Activated CD8-positive, alpha-beta memory T cell treated with anti-CD3 and anti-CD28 coated beads, Interleukin-2, amount 50 U/mL, for 1 hour (primary cell): ENCODE measurements around the gene PRRX2.
"Not testable (repeated sequence)": the region's sequence is repeated elsewhere in the genome, so short reads cannot be mapped to it uniquely, and the experiment has no call there.

ENCODE experiments used
- DNase-seq: peaks from one replicate; pipeline ENCODE4 v3.0.0-alpha.2; 2020; ENCODE audit errors: extremely low read depth

PRRX2 gene

GRCh38 chr9:129654554-129655040 lies 10.8 kb upstream of the PRRX2 start:
- DNase-seq, result no peak

GRCh38 chr9:129655154-129655553 lies 10.3 kb upstream of the PRRX2 start:
- no peak for DNase-seq

- DNase-seq, result no peak
Measured at GRCh38 chr9:129655696-129656095, 9.8 kb upstream of the PRRX2 start.

DNA sequence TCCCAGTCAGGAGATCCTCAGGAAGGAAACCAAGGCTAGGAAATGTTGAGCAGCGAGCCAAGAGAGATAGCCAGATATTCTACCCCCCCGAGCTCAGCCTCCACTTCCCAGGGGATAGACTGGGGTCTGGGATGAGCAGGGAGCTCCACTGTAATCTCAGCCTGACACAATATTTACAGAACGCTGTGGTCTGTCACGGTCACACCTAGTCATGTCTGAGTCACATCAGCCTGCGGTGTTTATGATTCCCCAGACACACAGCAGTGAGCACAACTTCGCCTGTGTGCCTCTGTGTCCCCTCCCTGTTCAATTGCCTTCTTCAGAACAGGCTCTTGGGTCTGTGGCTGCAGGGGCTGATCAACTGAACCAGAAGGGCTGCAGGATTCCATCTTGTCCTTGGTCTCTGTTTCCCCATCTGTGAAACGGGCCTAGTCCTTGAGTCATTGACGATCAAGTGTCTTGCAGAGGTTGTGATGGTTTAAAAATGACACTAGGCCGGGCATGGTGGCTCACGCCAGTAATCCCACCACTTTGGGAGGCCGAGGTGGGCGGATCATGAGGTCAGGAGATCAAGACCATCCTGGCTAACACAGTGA lies 8.6 kb upstream of the PRRX2 start:
- DNase-seq, result no peak

DNA sequence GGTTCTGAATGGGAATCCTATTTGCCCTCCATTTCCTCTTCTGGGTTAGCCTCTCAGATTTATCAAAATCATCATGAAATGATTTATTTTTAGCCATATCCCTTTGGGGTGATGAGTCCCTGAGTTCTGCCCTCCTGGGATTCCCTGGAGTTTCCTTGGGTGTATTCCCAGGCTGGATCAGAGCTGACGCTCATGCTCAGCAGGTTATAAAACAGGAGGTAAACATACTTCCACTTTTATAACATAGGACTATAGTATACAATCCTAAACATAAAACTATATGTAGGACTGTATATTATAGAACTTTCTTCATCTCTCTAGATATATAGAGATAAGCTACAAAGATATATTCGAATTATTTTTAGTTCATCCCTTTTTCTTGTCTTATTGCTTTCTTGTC lies 4.4 kb upstream of the PRRX2 start:
- no peak for DNase-seq

DNA sequence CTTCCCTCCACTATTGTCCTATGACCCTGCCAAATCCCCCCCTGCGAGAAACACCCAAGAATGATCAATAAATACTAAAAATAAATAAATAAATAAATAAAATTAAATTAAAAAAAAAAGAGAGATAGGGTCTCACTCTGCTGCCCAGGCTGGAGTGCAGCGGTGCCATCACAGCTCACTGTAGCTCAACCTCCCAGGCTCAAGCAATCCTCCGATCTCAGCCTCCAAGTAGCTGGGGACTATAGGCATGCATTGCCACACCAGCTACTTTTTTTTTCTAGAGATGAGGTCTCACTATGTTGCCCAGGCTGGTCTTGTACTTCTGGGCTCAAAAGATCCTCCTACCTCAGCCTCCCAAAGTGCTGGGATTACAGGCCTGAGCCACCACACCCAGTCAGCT lies 3.2 kb upstream of the PRRX2 start:
- DNase-seq, result not testable (repeated sequence)

GRCh38 chr9:129664746-129665388 lies 580 bp upstream of the PRRX2 start:
- DNase-seq, result no peak

DNA sequence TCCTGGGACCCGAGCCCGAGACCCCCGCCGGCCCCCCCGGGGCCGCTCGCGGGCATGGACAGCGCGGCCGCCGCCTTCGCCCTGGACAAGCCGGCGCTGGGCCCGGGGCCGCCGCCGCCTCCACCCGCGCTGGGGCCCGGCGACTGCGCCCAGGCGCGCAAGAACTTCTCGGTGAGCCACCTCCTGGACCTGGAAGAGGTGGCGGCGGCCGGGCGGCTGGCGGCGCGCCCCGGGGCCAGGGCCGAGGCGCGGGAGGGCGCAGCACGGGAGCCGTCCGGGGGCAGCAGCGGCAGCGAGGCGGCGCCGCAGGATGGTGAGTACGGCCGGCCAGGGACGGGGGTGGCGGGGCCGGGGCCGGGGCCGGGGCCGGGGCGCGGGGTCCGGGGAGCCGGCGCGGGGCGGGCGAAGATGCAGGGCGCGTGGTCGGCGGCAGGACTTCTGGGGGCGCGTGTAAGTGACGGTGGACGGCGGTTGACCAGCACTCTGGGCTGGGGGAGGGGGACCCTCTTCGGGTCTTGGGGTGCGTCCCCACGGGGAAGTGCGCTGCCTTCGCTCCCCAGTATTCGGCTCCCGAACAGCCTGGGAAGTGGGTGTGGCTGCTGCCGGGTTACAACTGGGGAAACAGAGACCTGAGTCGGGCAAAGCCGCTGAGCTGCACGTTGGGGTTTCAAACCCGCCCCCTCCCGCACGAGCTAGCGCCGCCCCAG lies 520 bp downstream of the PRRX2 start:
- no peak for DNase-seq

- DNase-seq, result no peak
Measured at GRCh38 chr9:129666575-129666974, 1.1 kb downstream of the PRRX2 start.

DNA sequence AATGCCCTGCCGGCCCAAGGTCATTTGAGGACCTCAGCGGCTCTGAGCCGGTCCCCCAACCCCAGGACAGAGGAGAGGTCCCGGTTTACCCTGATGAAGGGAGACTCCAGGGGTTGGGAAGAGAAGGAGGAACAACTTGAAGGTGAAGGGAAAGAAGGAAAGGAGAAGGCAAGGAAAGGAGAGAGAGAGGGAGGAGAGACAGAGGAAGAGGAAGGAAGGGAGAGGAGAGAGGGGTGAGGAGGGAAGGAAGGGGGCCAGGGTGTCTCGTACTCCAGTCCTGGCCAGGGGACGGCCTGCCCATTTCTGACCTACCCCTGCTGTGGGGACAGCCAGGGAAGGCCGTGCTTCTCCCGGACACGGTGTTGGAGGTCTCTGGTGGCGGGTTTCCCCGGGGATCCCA lies 1.9 kb downstream of the PRRX2 start:
- no peak for DNase-seq

GRCh38 chr9:129667850-129668249 lies 2.4 kb downstream of the PRRX2 start:
- DNase-seq, result no peak

- no peak for DNase-seq
Measured at GRCh38 chr9:129669141-129669718, 3.8 kb downstream of the PRRX2 start.

- DNase-seq, result no peak
Measured at GRCh38 chr9:129669946-129670345, 4.5 kb downstream of the PRRX2 start.

DNA sequence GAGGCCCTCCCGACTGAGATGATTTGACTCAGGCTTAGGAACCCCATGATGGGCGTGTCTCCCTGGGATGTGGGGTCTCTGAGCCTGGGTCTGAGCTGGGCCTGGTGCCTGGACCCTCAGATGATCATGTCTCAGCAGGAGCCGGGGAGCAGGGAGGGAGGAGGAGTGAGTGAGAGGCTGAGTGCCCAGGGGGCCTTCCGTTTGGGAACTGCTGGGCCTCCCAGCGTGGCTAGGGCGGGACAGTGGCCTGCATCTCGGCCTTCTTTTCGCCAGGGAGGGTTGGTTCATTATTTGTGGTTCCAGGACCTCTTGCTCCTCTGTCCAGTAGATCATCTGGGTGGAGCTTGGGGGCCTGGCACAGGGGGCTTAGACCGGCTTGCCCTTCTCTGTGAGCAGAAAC lies 5.6 kb downstream of the PRRX2 start:
- DNase-seq, result no peak

- no peak for DNase-seq
Measured at GRCh38 chr9:129671519-129671918, 6.1 kb downstream of the PRRX2 start.

DNA sequence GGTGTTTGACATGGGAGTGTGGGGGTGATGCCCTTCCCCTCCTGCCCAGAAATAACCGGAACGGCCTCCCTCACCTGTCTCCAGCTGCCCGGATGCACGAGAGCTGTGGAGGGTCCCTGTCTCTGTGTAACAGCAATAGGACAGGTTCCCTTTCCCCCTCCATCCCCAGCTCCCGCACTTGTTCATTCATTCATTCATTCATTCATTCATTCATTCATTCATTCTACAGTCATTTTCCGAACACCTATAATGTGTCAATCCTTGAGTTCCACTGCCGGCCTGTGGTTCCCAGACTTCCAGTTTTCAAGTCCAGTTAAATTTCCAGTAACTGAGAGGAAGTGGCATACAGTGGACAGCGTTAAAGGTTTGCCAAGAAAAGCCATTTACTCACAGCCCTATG lies 7.3 kb downstream of the PRRX2 start:
- no peak for DNase-seq

- no peak for DNase-seq
Measured at GRCh38 chr9:129673602-129674001, 8.2 kb downstream of the PRRX2 start.

- no peak for DNase-seq
Measured at GRCh38 chr9:129674229-129674628, 8.8 kb downstream of the PRRX2 start.

GRCh38 chr9:129675620-129676019 lies 10.2 kb downstream of the PRRX2 start:
- no peak for DNase-seq

DNA sequence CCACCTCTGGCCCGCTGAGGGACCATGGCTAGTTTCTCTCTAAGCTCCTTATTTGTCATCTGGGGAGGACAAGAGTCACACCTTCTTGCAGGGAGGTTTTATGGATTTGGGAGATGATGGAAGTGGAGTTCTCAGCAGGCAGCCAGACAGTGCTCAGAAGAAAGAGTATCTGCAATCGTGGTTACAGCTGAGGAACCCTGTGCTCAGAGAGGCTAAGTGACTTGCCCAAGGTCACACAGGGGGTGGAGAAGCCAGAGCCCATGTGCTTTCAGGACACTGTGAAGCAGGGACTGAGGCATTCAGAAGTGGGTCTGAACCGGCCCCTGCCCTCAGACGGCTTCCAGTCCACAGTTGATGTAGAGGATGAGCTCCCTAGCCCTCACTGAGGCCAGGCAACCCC lies 10.8 kb downstream of the PRRX2 start:
- no peak for DNase-seq

- no peak for DNase-seq
Measured at GRCh38 chr9:129676975-129677374, 11.5 kb downstream of the PRRX2 start.

GRCh38 chr9:129677456-129677855 lies 12.0 kb downstream of the PRRX2 start:
- DNase-seq, result no peak

DNA sequence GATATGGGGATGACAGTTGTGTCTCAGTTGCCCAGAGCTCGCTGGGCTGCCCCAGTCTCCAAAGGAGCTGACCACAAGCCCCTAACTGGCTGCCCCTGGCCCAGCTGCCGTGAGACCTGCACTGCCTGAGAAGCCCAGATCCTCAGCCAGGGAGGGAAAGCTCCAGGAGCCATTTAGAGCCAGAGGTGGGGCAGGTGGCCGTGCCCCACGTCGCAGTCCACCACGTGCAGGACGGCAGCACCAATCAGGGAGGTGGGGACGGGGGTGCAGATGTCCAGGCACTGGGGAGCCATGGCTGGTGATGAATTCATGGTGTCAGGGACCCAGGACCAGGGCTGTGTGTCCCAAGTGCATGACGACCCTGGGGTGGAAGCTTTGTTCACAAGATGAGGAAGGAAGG lies 13.4 kb downstream of the PRRX2 start:
- DNase-seq, result no peak
